Measurements from ENCODE around the gene TP53BP2. TPM values are rescaled to one million over a fixed set of nuclear protein-coding genes. Genes with fewer than 3 reads are reported as not detected.

TP53BP2 gene
- total and polyA plus RNA-seq, 2 experiments from 2014 or later: 31.6 to 57.8 TPM

GRCh38 chr1:223803211-223803610 is 42.5 kb downstream of the TP53BP2 start:
- Histone ChIP-seq H4K20me1 (ENCODE audit: insufficient read depth, poor library complexity, severe bottlenecking) (no peaks in the 10 kb centered on the region), H3K4me3 (no peak overlapping the region), H3K79me2 (peaks cover 7% of the 10 kb centered on the region), H3K9me2 (replicated peaks; ENCODE audit: insufficient read depth) (no peaks in the 10 kb centered on the region), H3K27ac (no peak overlapping the region), H3K4me2 (no peak overlapping the region), H3K9me3 (ENCODE audit: low read depth) (peaks cover 4% of the 10 kb centered on the region), H3K36me3 (replicated peaks; ENCODE audit: insufficient read depth, low read depth) (peaks cover 11% of the 10 kb centered on the region), H2AFZ (no peak overlapping the region), H3K4me1 (ENCODE audit: insufficient read depth) (no peaks in the 10 kb centered on the region), H3K27me3 (no peaks in the 10 kb centered on the region)
- TF ChIP-seq EZH2 (IDR thresholded peaks at IDR 0.05; ENCODE audit: borderline replicate concordance) (no peak), EZH2phosphoT487 (IDR thresholded peaks at IDR 0.05; ENCODE audit: low read depth, severe bottlenecking, unreplicated experiment) (no peak), CTCF (IDR thresholded peaks at IDR 0.05; ENCODE audit: poor library complexity) (no peak)
- 96% methylated on average over 7 of the region's 7 CpGs for WGBS (ENCODE audit: low lambda C conversion rate, missing lambda C conversion rate)
- no peak for DNase-seq (ENCODE audit: low spot score)

GRCh38 chr1:223802602-223803001 is 43.1 kb downstream of the TP53BP2 start:
- DNase-seq (ENCODE audit: low spot score): no peak
- Histone ChIP-seq H3K4me3 (no peak overlapping the region), H3K36me3 (replicated peaks; ENCODE audit: insufficient read depth, low read depth) (peaks cover 11% of the 10 kb centered on the region), H3K4me1 (ENCODE audit: insufficient read depth) (no peaks in the 10 kb centered on the region), H3K27ac (no peak overlapping the region), H2AFZ (no peak overlapping the region), H3K9me3 (ENCODE audit: low read depth) (no peaks in the 10 kb centered on the region), H3K79me2 (peaks cover 1% of the 10 kb centered on the region), H4K20me1 (ENCODE audit: insufficient read depth, poor library complexity, severe bottlenecking) (no peaks in the 10 kb centered on the region), H3K27me3 (no peaks in the 10 kb centered on the region), H3K9me2 (replicated peaks; ENCODE audit: insufficient read depth) (no peaks in the 10 kb centered on the region), H3K4me2 (no peak overlapping the region)
- TF ChIP-seq CTCF (IDR thresholded peaks at IDR 0.05; ENCODE audit: poor library complexity): no peak
- TF ChIP-seq EZH2phosphoT487 (IDR thresholded peaks at IDR 0.05; ENCODE audit: low read depth, severe bottlenecking, unreplicated experiment): no peak
- TF ChIP-seq EZH2 (IDR thresholded peaks at IDR 0.05; ENCODE audit: borderline replicate concordance): no peak
- 78% methylated on average over 4 of the region's 4 CpGs for WGBS (ENCODE audit: low lambda C conversion rate, missing lambda C conversion rate)

- Histone ChIP-seq H3K36me3 (replicated peaks; ENCODE audit: insufficient read depth, low read depth) (peaks cover 11% of the 10 kb centered on the region), H3K9me2 (replicated peaks; ENCODE audit: insufficient read depth) (no peaks in the 10 kb centered on the region)
These were observed 43.7 kb downstream of the TP53BP2 start for GRCh38 chr1:223802032-223802431.

More at GRCh38 chr1:223802032-223802431, 43.7 kb downstream of the TP53BP2 start:
- no peaks in the 10 kb centered on the region for H3K9me3 ChIP-seq (ENCODE audit: low read depth)
- DNase-seq (ENCODE audit: low spot score): no peak
- no peaks in the 10 kb centered on the region for H3K79me2 ChIP-seq
- TF ChIP-seq EZH2phosphoT487 (IDR thresholded peaks at IDR 0.05; ENCODE audit: low read depth, severe bottlenecking, unreplicated experiment) (no peak), EZH2 (IDR thresholded peaks at IDR 0.05; ENCODE audit: borderline replicate concordance) (no peak), CTCF (IDR thresholded peaks at IDR 0.05; ENCODE audit: poor library complexity) (no peak)
- WGBS (ENCODE audit: low lambda C conversion rate, missing lambda C conversion rate): 96% methylated on average over 7 of the region's 7 CpGs
- H3K4me1 ChIP-seq (ENCODE audit: insufficient read depth): no peaks in the 10 kb centered on the region
- H4K20me1 ChIP-seq (ENCODE audit: insufficient read depth, poor library complexity, severe bottlenecking): no peaks in the 10 kb centered on the region
- H3K4me2 ChIP-seq: no peak overlapping the region
- H3K27me3 ChIP-seq: no peaks in the 10 kb centered on the region
- no peak overlapping the region for H3K4me3 ChIP-seq
- H3K27ac ChIP-seq: no peak overlapping the region
- no peak overlapping the region for H2AFZ ChIP-seq
